ENCODE results near the gene SH2D5.
"Not testable (repeated sequence)": the region's sequence is repeated elsewhere in the genome, so short reads cannot be mapped to it uniquely, and the experiment has no call there.

Gene SH2D5

DNA sequence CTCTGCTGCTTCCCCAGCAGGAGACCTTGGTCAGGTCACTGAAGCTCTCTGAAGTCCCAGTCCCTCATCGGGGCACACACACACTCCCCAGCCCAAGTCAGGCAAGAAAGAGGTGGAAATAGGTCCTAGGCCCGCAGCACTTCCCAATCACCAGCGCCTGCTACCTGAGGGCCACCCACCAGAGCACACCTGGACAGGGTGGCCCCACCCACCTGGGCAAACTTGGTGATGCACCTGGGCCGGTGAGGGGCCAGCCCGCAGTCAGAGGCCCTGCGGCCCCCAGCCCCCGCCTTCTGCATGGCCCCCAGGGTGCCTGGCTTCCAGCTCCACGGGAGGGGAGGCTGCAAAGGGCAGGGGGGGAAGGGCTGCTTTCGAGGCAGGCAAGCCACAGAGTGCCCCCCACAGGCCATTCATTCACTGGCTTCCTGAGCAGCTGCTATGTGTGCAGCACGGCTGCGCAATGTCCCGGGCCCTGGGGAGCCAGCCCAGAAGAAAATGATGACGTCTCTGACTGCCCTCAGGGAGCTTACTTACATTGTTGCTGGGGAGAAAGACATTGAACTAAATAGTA is 4.7 kb downstream of the SH2D5 start:
- no peak for DNase-seq

DNA sequence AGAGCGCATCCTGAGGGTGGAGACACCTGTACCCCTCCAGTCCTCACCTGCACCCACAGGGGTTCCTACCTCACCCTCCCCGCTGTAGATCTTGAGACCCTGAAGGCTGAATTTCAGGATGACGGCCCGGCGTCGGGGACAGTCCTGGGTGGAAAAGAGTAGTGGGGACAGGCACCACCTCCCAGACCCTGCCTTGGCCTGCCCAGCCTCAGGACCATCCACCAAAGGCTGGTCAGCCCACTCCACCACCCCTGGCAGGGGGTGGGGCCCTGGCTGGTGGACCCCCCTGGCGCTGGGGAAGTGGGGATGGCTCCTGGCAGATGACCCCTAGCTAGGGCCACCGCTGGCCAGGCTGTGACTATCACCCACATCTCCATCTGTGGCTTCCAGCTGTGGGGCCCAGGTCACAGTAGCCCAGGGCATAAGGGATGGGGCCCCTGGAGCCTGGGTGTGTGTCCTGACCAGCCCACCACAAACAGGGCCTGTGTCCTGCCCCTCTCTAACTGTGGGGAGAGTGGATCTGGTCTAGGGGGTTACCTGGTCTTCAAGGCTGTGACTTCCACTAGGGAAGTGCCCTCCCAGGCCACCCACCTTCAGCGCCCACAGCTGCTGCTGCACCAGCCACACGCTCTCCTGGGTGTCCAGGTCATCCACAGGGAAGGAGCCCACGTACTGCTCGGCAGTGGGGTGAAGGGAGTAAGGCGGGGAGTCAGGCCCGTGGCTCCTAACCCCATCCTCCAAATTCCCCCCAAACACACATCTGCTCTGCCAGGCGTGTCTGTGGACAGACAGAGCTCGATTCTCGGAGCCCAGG is 5.4 kb downstream of the SH2D5 start:
- DNase-seq = no peak

GRCh38 chr1:20726118-20726911 is 6.2 kb downstream of the SH2D5 start:
- no peak for DNase-seq

DNA sequence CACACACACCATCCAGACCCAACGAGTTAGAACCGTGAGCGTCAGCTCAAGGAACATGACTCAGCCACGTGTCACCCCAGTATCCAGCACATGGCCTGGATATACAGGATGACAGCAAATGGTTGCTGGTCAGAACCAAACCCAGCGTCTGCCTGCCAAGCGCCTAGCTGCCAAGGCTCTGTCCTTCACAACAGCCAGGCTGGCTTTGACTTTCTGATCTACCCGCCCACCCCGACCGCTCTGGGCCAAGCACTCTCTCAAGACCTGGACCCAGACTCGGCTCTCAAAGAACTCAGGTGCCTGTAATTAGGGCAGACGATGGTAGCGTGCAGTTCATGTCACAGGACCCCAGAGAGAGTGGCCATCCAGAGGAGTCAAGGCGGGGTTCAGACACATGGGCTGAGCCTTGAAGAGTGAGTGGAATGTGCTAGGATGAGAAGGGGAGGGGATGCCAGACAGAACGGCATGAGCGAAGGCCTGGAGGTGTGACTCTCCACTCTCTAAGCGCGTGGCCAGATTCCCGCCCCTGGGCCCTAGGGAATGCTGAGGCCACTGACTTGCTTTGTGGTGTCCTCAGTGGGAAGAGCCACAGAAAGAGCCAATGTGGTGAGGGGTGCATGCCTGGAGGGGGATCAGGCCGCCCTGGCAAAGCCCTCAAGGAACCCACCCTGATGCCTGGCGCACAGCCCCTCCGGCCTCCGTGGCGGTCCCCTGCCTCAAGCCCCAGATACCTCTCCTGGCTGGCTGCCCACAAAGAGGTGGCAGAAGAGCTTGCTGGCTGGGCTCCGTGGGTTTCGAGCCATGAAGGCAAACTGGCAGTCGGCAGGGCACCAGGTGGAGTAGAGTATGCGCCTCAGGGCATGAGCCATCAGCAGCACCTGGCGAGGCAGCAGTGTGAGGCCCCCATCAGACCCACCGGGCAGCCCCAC is 7.0 kb downstream of the SH2D5 start:
- DNase-seq = no peak

GRCh38 chr1:20724364-20725188 is 7.9 kb downstream of the SH2D5 start:
- no peak for DNase-seq

DNA sequence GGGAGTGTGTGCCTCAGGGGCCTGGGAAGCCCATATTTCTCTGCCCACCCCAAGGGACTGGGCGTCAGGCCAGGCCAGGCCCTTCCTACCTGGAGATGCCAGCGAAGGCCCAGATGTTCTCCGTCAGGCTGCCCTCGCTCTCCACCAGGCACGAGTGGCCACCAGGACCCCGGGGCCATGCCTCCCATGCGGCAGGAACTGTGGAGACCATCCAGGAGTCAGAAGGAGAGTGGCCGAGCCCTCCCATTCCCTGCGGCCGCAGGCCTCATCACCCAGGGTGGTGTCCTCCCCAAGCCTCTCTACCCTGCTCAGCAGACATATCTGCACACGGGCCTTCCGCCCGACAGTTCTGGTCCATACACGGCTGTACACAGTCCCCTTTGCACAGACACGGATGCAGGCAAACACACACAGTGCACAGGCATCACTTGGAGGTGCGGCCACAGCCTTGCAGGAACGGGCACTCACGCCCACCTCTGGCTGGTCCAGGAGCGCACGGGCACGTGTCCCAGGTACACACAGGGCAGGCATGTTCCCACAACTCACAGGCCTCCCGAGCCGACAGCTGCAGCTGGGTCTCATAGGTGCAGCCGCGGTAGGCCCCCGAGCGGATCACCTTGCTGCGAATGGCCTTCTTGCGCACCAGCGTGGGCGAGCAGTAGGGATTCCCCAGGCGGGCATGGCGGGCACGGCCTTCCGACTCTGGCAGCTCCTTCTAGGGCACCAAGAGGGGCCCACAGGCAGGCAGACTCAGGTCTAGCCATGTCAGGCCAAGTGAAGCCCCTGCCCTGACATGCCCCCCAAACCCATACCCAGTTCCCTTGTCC is 8.8 kb downstream of the SH2D5 start:
- DNase-seq = no peak

DNA sequence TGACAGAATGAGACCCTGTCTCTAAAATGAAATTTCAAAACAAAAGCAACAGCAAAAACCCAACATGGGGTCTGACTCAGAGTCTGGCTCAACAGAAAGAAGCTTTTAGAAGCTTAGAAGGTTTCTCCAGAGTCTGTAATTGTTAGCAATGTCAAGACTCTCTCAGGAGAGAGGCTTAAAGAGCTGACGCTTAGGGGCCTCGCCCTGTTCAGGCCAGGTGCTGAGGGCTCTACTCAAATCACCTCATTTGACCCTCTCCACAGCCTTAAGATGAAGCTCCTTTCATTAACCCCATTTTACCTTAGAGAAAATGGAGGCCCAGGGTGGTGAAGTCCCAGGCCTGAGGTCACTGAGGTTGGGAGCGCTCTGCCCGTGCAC is 9.4 kb downstream of the SH2D5 start:
- DNase-seq = no peak

- no peak for DNase-seq
Measured at GRCh38 chr1:20721117-20722061, 11.1 kb downstream of the SH2D5 start.

GRCh38 chr1:20720631-20721091 is 11.8 kb downstream of the SH2D5 start:
- DNase-seq = no peak

DNA sequence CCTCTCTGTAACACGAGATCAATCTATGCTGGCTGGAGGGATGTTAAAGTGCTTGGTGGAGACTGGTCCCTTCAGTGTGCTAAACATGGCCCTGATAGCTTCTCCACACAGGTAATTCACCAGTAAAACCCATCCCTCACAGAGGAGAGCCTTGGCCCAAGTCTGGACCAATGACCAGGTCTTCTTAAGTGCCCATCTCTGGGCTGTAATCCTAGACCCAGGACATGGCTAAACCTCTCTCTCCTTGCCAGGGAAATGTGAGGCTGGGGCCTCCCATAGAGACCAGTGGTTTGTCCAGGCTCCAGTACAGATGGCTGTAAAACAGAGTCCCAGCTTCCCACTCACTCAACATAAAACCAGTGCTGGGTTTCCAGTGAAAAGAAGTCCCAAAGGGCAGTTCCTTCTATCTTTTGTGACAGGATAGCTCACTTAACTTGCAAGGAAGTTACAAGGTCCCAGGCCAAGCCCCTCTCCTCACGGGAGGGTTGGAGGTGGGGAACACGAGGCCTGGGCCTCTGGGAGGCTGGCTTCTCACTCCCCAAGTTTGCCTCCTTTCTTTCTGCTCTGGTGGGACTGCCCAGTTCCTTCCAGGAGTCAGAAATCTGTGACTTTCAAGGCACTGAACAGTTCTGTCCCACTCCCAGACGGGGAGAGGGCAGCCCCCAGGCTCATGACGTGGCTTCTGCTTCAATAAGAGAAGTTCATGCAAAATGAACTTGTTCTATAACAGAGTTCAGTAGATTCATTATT is 12.5 kb downstream of the SH2D5 start:
- DNase-seq = no peak

GRCh38 chr1:20719261-20719660 is 13.2 kb downstream of the SH2D5 start:
- DNase-seq = no peak

GRCh38 chr1:20718343-20718882 is 14.1 kb downstream of the SH2D5 start:
- DNase-seq = not testable (repeated sequence)

- no peak for DNase-seq
Measured at GRCh38 chr1:20717452-20718342, 14.8 kb downstream of the SH2D5 start, which contains the start of gene KIF17. Gene KIF17 (minus strand): TSS chr1:20718007. CDS start chr1:20717706, 301 bp downstream.

- no peak for DNase-seq
Measured at GRCh38 chr1:20716232-20716631, 16.3 kb downstream of the SH2D5 start.

GRCh38 chr1:20715406-20715805 is 17.1 kb downstream of the SH2D5 start:
- DNase-seq = no peak

- DNase-seq = no peak
Measured at GRCh38 chr1:20713440-20713839, 19.1 kb downstream of the SH2D5 start.

- no peak for DNase-seq
Measured at GRCh38 chr1:20712215-20712577, 20.3 kb downstream of the SH2D5 start.
